ENCODE measurements around the gene WNT7B. TPM values are rescaled to one million over a fixed set of nuclear protein-coding genes. Genes with fewer than 3 reads are reported as not detected.

Gene WNT7B
- polyA plus RNA-seq, 4 donors: 0.03 to 0.22 (median 0.03) TPM; not detected in 1

DNA sequence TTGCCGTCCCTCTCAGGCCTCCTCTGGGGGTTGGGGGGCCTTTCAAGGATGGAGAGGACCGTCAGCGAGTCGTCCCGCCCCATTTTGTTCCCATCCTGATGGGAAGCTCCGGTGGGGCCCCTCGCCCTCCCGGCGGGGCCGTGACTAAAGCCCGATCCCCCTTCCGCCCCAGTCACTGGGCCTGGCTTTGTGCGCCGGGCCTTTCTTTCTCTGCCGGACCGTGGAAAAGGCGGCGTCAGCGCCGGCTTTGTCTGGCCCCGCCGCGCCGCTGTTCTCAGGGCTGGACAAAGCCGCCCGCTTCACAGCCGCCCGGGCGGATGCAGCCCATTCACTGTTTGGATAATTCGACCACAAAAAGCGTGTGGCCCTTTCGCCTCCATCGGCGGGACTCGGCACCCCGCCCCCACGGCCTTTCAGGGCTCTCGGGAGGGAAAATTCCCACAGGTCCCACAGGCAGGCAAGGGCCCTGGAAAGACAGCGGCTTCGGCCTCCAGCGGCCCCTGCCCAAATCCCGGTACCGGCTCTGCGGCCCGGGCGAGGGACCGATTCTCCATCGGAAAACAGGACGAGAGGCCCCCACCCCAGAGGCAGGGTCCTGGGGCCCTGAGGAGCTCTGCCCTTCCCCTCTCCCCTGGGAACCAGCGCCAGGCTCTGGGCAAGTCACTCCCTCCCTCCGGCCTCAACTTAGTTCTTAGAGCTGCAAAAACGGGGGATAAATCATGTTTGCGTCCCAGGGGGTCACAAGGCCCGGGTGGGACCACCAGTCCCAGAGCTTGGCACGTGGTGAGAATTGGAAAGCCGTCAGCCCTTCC lies 87.2 kb downstream of the WNT7B start:
- 35 to 41% (median 40%) methylated on average over 48 to 56 of the region's 56 CpGs for WGBS, 3 donors

DNA sequence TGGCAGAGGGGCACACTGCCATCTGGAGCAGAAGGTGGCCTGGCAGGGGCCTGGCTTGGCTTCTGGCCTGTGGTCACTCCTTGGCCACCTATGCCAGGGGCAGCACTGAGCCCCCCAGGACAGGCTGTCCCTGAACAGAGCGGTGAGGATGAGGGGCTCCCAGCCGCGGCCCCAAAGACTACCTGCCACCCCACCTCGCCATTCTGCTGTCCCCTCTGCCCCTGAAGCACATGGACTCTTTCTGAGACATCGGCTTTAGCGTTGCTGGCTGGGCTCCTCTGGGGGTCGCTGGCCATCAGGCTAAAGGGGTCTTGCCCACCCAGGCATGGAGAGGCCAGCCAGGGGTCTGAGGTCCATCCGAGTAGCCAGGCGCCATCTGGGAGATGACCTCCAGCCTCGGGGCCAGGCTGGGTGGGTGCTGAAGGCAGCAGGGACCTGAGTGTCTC lies 87.8 kb downstream of the WNT7B start:
- H3K4me1 ChIP-seq (ENCODE audit: control insufficient read depth in 3 of 3, insufficient read depth in 2 of 3, low read depth in 1 of 3, low read length in 2 of 3): peaks cover 0 to 3% (median 0%) of the 10 kb centered on the region in 3 donors
- FAIRE-seq: no peak
- 82 to 94% (median 82%) methylated on average over 9 to 10 of the region's 10 CpGs for WGBS, 3 donors
- DNase-seq: no peak
- no peak overlapping the region for H3K27ac ChIP-seq (ENCODE audit: low read depth in 1 of 3, low read length in 2 of 3)
- H3K36me3 ChIP-seq (ENCODE audit: control insufficient read depth in 3 of 3, insufficient read depth in 2 of 3, low read depth in 1 of 3, low read length in 3 of 3): no peaks in the 10 kb centered on the region
- H3K9me3 ChIP-seq (ENCODE audit: control insufficient read depth in 2 of 2, insufficient read depth in 1 of 2, low read depth in 1 of 2, low read length in 1 of 2): no peaks in the 10 kb centered on the region
- no peak overlapping the region for H3K4me3 ChIP-seq (ENCODE audit: low read depth in 1 of 3, low read length in 3 of 3)
- peaks cover 0 to 19% (median 9%) of the 10 kb centered on the region in 3 donors for H3K27me3 ChIP-seq (ENCODE audit: control insufficient read depth in 3 of 3, insufficient read depth in 3 of 3, low read length in 3 of 3)

More for the DNA sequence above, 87.2 kb downstream of the WNT7B start:
- Histone ChIP-seq H3K27me3 (ENCODE audit: control insufficient read depth in 3 of 3, insufficient read depth in 3 of 3, low read length in 3 of 3) (peaks cover 0 to 19% (median 9%) of the 10 kb centered on the region in 3 donors), H3K36me3 (ENCODE audit: control insufficient read depth in 3 of 3, insufficient read depth in 2 of 3, low read depth in 1 of 3, low read length in 3 of 3) (no peaks in the 10 kb centered on the region), H3K27ac (ENCODE audit: low read depth in 1 of 3, low read length in 2 of 3) (no peak overlapping the region), H3K9me3 (ENCODE audit: control insufficient read depth in 2 of 2, insufficient read depth in 1 of 2, low read depth in 1 of 2, low read length in 1 of 2) (no peaks in the 10 kb centered on the region), H3K4me3 (ENCODE audit: low read depth in 1 of 3, low read length in 3 of 3) (no peak overlapping the region), H3K4me1 (ENCODE audit: control insufficient read depth in 3 of 3, insufficient read depth in 2 of 3, low read depth in 1 of 3, low read length in 2 of 3) (peaks cover 0 to 3% (median 0%) of the 10 kb centered on the region in 3 donors)
- FAIRE-seq (no peak), DNase-seq (peak in 1 of 2 donors; percentile 15)

DNA sequence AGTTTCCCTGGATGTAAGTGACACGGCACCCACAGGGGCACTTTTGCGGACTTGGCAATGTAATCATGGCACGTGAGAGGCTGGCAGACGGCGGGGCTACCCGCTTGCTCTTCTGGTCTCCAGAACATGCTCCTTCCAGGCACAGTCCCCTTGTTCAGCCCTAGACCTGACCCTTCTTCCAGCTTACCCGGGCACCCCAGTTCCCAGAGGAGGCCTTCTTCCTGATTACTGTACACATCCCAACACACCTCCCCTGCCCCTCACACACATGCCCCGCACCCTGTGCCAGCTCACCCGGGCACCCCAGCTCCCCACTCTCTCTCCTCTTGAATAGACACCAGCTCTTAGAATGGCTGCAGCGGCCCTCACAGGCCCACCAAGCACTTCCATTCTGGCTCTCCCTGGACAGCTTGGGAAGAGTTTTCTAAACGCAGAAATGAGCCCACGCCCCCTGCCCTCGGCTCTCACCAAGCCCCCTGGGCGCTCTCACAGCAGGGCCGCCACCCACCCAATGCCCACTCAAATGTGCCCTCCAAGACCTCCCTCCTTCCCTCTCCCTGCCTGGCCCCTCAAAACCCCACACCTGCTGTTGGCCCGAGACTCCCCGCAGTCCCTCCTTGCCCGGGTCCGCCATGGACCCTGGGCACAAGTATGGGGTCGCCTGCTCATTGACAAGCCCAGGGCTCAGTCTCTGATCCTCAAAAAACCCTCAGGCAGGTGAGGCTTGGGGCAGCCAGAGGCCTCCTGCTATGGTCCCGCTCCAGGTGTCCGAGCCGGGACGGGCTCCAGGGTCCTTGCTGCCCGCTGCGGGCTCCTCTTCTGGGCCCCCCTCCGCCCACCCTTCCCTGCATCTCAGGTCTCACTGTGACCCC lies 88.5 kb downstream of the WNT7B start:
- FAIRE-seq (no peak), DNase-seq (no peak)
- no peaks in the 10 kb centered on the region for H3K9me3 ChIP-seq (ENCODE audit: control insufficient read depth in 2 of 2, insufficient read depth in 1 of 2, low read depth in 1 of 2, low read length in 1 of 2)
- H3K4me3 ChIP-seq (ENCODE audit: low read depth in 1 of 3, low read length in 3 of 3): no peak overlapping the region
- no peak overlapping the region for H3K27ac ChIP-seq (ENCODE audit: low read depth in 1 of 3, low read length in 2 of 3)
- H3K36me3 ChIP-seq (ENCODE audit: control insufficient read depth in 3 of 3, insufficient read depth in 2 of 3, low read depth in 1 of 3, low read length in 3 of 3): no peaks in the 10 kb centered on the region
- peaks cover 0 to 3% (median 0%) of the 10 kb centered on the region in 3 donors for H3K4me1 ChIP-seq (ENCODE audit: control insufficient read depth in 3 of 3, insufficient read depth in 2 of 3, low read depth in 1 of 3, low read length in 2 of 3)
- 89 to 94% (median 91%) methylated on average over 27 of the region's 27 CpGs for WGBS, 3 donors
- H3K27me3 ChIP-seq (ENCODE audit: control insufficient read depth in 3 of 3, insufficient read depth in 3 of 3, low read length in 3 of 3): peaks cover 0 to 19% (median 9%) of the 10 kb centered on the region in 3 donors

DNA sequence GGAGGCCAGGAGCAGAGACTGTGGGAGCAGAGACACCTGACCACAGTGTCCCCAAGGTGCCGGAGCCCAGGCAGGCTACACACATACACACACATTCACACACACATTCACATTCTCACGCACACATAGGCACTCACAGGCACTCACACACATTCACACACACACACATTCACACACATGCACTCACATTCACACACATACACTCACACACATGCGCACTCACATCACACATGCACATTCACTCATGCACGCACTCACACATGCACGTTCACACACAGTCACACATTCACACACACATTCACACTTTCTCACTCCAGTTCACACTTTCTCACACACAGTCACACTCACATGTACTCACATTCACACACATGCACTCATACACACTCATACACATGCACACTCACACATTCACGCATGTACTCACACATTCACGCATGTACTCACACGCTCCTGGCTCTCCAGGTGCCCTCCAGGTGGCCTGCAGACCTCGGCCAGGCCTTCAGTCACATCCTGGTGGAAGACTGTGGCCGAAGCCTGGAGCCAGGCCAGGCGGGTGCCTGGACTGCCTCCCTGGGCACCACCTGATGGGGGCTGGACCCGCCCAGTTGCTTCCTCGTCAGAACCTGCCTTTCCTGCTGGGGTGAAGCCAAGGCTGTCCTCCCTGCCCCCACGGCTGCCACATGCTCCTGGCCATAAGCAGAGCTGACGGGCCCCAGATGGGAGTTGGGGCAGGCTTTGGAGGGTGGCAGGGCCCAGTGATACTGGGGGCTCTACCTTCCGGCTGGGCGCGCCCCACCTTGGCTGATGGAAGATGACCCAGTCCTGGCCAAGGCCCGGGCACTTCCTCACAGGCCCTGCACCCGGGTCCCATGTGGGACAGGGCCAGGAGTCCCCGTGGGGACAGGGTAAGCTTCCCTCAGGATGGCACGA lies 89.5 kb downstream of the WNT7B start:
- Histone ChIP-seq H3K27ac (ENCODE audit: low read depth in 1 of 3, low read length in 2 of 3) (no peak overlapping the region), H3K4me1 (ENCODE audit: control insufficient read depth in 3 of 3, insufficient read depth in 2 of 3, low read depth in 1 of 3, low read length in 2 of 3) (peaks cover 0 to 3% (median 0%) of the 10 kb centered on the region in 3 donors), H3K27me3 (ENCODE audit: control insufficient read depth in 3 of 3, insufficient read depth in 3 of 3, low read length in 3 of 3) (peaks cover 0 to 24% (median 8%) of the 10 kb centered on the region in 3 donors), H3K4me3 (ENCODE audit: low read depth in 1 of 3, low read length in 3 of 3) (no peak overlapping the region), H3K36me3 (ENCODE audit: control insufficient read depth in 3 of 3, insufficient read depth in 2 of 3, low read depth in 1 of 3, low read length in 3 of 3) (no peaks in the 10 kb centered on the region), H3K9me3 (ENCODE audit: control insufficient read depth in 2 of 2, insufficient read depth in 1 of 2, low read depth in 1 of 2, low read length in 1 of 2) (no peaks in the 10 kb centered on the region)
- 66 to 83% (median 73%) methylated on average over 22 of the region's 22 CpGs for WGBS, 3 donors
- FAIRE-seq: no peak
- DNase-seq: no peak

DNA sequence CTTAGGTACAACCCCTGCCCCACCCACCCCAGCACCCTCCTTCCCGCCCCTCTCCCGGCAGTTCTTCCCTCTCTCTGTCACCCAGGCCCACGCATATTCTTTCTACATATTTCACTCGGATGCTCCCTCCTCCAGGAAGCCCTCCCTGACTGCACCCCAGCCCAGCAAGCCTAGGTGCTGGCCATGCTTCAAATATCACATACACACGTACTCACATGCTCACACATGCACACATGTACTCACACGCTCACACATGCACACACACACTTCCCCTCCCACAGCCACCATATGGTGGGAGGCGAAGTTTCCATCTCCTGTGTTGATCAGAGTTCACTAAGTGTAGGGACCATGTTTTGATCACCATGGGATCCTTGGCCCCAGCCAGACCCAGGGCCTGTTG lies 90.4 kb downstream of the WNT7B start:
- Histone ChIP-seq H3K27me3 (ENCODE audit: control insufficient read depth in 3 of 3, insufficient read depth in 3 of 3, low read length in 3 of 3) (peaks cover under 1 to 32% (median 9%) of the 10 kb centered on the region in 3 donors), H3K4me1 (ENCODE audit: control insufficient read depth in 3 of 3, insufficient read depth in 2 of 3, low read depth in 1 of 3, low read length in 2 of 3) (peaks cover 0 to 3% (median 0%) of the 10 kb centered on the region in 3 donors), H3K36me3 (ENCODE audit: control insufficient read depth in 3 of 3, insufficient read depth in 2 of 3, low read depth in 1 of 3, low read length in 3 of 3) (no peaks in the 10 kb centered on the region), H3K4me3 (ENCODE audit: low read depth in 1 of 3, low read length in 3 of 3) (no peak overlapping the region), H3K27ac (ENCODE audit: low read depth in 1 of 3, low read length in 2 of 3) (no peak overlapping the region), H3K9me3 (ENCODE audit: control insufficient read depth in 2 of 2, insufficient read depth in 1 of 2, low read depth in 1 of 2, low read length in 1 of 2) (no peaks in the 10 kb centered on the region)
- WGBS, 3 donors: 73 to 86% (median 86%) methylated on average over 7 of the region's 7 CpGs
- FAIRE-seq (no peak), DNase-seq (no peak)

DNA sequence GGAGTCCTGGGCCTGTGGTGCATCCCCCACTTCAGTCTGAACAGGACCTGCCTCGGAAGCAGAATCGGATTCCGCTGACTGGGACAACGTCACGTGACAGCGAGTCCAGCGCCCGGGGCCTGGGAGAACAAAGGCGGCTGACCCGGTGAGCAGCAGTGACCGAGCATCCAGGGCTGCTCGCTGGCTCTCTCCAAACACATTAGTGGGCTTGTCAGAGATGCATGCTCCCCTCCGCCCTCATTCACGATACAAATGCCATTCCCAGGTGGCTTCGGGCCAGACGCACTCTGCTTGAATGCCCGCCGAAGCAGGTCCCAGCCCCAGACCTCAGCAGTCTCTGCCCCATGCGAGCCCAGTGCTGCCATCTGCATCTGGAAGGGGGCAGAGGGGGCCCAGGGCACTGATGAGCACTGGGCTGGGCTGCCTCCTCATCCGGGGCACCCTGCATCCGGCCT lies 91.0 kb downstream of the WNT7B start:
- no peak overlapping the region for H3K4me3 ChIP-seq (ENCODE audit: low read depth in 1 of 3, low read length in 3 of 3)
- no peaks in the 10 kb centered on the region for H3K9me3 ChIP-seq (ENCODE audit: control insufficient read depth in 2 of 2, insufficient read depth in 1 of 2, low read depth in 1 of 2, low read length in 1 of 2)
- DNase-seq (no peak), FAIRE-seq (no peak)
- H3K4me1 ChIP-seq (ENCODE audit: control insufficient read depth in 3 of 3, insufficient read depth in 2 of 3, low read depth in 1 of 3, low read length in 2 of 3): peaks cover 0 to 3% (median 0%) of the 10 kb centered on the region in 3 donors
- peaks cover 6 to 38% (median 12%) of the 10 kb centered on the region in 3 donors for H3K27me3 ChIP-seq (ENCODE audit: control insufficient read depth in 3 of 3, insufficient read depth in 3 of 3, low read length in 3 of 3)
- no peak overlapping the region for H3K27ac ChIP-seq (ENCODE audit: low read depth in 1 of 3, low read length in 2 of 3)
- H3K36me3 ChIP-seq (ENCODE audit: control insufficient read depth in 3 of 3, insufficient read depth in 2 of 3, low read depth in 1 of 3, low read length in 3 of 3): no peaks in the 10 kb centered on the region
- WGBS, 3 donors: 44 to 65% (median 61%) methylated on average over 21 of the region's 21 CpGs

DNA sequence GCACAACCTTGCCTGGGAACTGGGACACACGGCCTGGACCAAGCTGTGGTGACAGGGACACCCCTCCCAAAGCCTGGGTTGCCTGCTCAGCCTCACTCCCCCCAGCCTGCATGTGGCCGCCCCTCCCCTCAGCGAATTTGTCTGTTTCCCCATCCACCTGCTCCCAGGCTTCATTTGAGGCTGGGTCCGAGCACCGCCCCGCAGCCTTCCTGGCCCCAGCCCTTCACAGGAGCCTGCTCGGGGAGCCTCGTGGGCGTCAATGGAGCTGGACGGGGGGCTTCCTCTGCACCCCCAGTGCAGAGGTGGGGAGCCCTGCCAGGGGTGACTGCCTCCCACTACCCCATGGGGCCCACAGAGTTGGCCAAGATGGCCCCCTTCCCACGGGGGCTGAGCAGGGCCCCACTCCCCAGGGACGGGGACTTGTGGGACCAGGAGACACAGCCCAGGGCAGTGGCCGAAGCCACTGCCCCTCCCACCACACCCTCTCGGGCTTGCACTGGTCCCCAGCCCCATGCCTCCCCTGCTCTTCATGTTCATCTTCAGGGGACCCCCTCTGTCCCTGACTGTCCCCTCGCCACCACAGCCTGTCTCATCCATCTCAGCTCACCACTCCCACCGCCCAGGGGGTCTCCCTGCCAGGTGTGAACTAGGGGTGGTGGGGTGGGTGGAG lies 91.7 kb downstream of the WNT7B start:
- peaks cover 11 to 45% (median 14%) of the 10 kb centered on the region in 3 donors for H3K27me3 ChIP-seq (ENCODE audit: control insufficient read depth in 3 of 3, insufficient read depth in 3 of 3, low read length in 3 of 3)
- H3K36me3 ChIP-seq (ENCODE audit: control insufficient read depth in 3 of 3, insufficient read depth in 2 of 3, low read depth in 1 of 3, low read length in 3 of 3): no peaks in the 10 kb centered on the region
- FAIRE-seq (no peak), DNase-seq (no peak)
- no peak overlapping the region for H3K27ac ChIP-seq (ENCODE audit: low read depth in 1 of 3, low read length in 2 of 3)
- no peaks in the 10 kb centered on the region for H3K9me3 ChIP-seq (ENCODE audit: control insufficient read depth in 2 of 2, insufficient read depth in 1 of 2, low read depth in 1 of 2, low read length in 1 of 2)
- no peak overlapping the region for H3K4me3 ChIP-seq (ENCODE audit: low read depth in 1 of 3, low read length in 3 of 3)
- WGBS, 3 donors: 71 to 85% (median 78%) methylated on average over 14 to 16 of the region's 16 CpGs
- peaks cover 0 to 6% (median 0%) of the 10 kb centered on the region in 3 donors for H3K4me1 ChIP-seq (ENCODE audit: control insufficient read depth in 3 of 3, insufficient read depth in 2 of 3, low read depth in 1 of 3, low read length in 2 of 3)
